Measurements from ENCODE around the gene ERN1. TPM values are rescaled to one million over a fixed set of nuclear protein-coding genes. Genes with fewer than 3 reads are reported as not detected.

Gene ERN1
- total RNA-seq, 1 experiment from 2014 or later: 13.5 TPM

- H3K4me2 ChIP-seq (ENCODE audit: low read length): no peak overlapping the region
- DNase-seq: no peak
- H3K9ac ChIP-seq (ENCODE audit: low read length): no peak overlapping the region
- no peak overlapping the region for H3K4me3 ChIP-seq (ENCODE audit: low read length)
- H3K27me3 ChIP-seq (ENCODE audit: low read length): no peaks in the 10 kb centered on the region
- H3K36me3 ChIP-seq (ENCODE audit: low read depth, low read length): peaks cover 10% of the 10 kb centered on the region; the same call in 1 of the 2 replicates
- no peaks in the 10 kb centered on the region for H4K20me1 ChIP-seq (ENCODE audit: low read length)
- no peaks in the 10 kb centered on the region for H3K79me2 ChIP-seq (ENCODE audit: low read length)
- no peak overlapping the region for H2AFZ ChIP-seq (ENCODE audit: low read length)
- BruUV-seq (replicated peaks): no TSS peak
- ATAC-seq: no peak
- H3K9me2 ChIP-seq (replicated peaks; ENCODE audit: low read length): no peaks in the 10 kb centered on the region
- POLR2A ChIA-PET (ENCODE audit: unreplicated experiment): interaction anchor here (0.6 kb wide), 1 partner anchor 8 kb away, joined by 4 read pairs; no protein-coding TSS in a partner anchor
- H3F3A ChIP-seq (ENCODE audit: low read length, unreplicated experiment): peaks cover 4% of the 10 kb centered on the region
- CTCF ChIA-PET: no interaction called here
- TF ChIP-seq EZH2phosphoT487 (IDR thresholded peaks at IDR 0.05; ENCODE audit: borderline replicate concordance, low read length) (no peak), EZH2 (IDR thresholded peaks at IDR 0.05; ENCODE audit: low read length, unreplicated experiment) (no peak), CTCF (conservative IDR thresholded peaks at IDR 0.05; ENCODE audit: low read depth, low read length) (no peak)
- intact Hi-C loops (cut with micrococcal nuclease): no loop called here
- H3K27ac ChIP-seq (ENCODE audit: low read length): no peak overlapping the region
- peaks cover 21% of the 10 kb centered on the region for H3K4me1 ChIP-seq (ENCODE audit: insufficient read depth, low read length)
- H3K9me3 ChIP-seq (ENCODE audit: low read length): no peaks in the 10 kb centered on the region
These were observed 23.8 kb upstream of the ERN1 start for GRCh38 chr17:64153565-64154312.

GRCh38 chr17:64152428-64153125 is 22.6 kb upstream of the ERN1 start:
- DNase-seq (no peak), ATAC-seq (no peak)
- BruUV-seq (replicated peaks): no TSS peak

More at GRCh38 chr17:64152428-64153125, 22.6 kb upstream of the ERN1 start:
- no peaks in the 10 kb centered on the region for H3K79me2 ChIP-seq (ENCODE audit: low read length)
- H3K36me3 ChIP-seq (ENCODE audit: low read depth, low read length): peaks cover 10% of the 10 kb centered on the region; the same call in 1 of the 2 replicates
- no peak overlapping the region for H3K27ac ChIP-seq (ENCODE audit: low read length)
- peaks cover 16% of the 10 kb centered on the region for H3K4me1 ChIP-seq (ENCODE audit: insufficient read depth, low read length)
- POLR2A ChIA-PET (ENCODE audit: unreplicated experiment): interaction anchor here (0.6 kb wide), 1 partner anchor 127 kb away, joined by 3 read pairs; no protein-coding TSS in a partner anchor
- no peak overlapping the region for H3K4me2 ChIP-seq (ENCODE audit: low read length)
- CTCF ChIA-PET: interaction anchor here (0.8 kb wide), 1 partner anchor 129 kb away, joined by 3 read pairs; no protein-coding TSS in a partner anchor
- no peak overlapping the region for H3K9ac ChIP-seq (ENCODE audit: low read length)
- H4K20me1 ChIP-seq (ENCODE audit: low read length): no peaks in the 10 kb centered on the region
- intact Hi-C loops (cut with micrococcal nuclease): no loop called here
- H3K9me2 ChIP-seq (replicated peaks; ENCODE audit: low read length): no peaks in the 10 kb centered on the region
- no peak for TF ChIP-seq EZH2phosphoT487 (IDR thresholded peaks at IDR 0.05; ENCODE audit: borderline replicate concordance, low read length)
- TF ChIP-seq CTCF (conservative IDR thresholded peaks at IDR 0.05; ENCODE audit: low read depth, low read length): no peak
- no peak for TF ChIP-seq EZH2 (IDR thresholded peaks at IDR 0.05; ENCODE audit: low read length, unreplicated experiment)
- no peak overlapping the region for H3K4me3 ChIP-seq (ENCODE audit: low read length)
- H3F3A ChIP-seq (ENCODE audit: low read length, unreplicated experiment): peaks cover 16% of the 10 kb centered on the region
- H3K27me3 ChIP-seq (ENCODE audit: low read length): no peaks in the 10 kb centered on the region
- H2AFZ ChIP-seq (ENCODE audit: low read length): no peak overlapping the region
- no peaks in the 10 kb centered on the region for H3K9me3 ChIP-seq (ENCODE audit: low read length)

Measured in PC-3 (cell line).